ENCODE measurements around the gene ESRP2. TPM values are rescaled to one million over a fixed set of nuclear protein-coding genes. Genes with fewer than 3 reads are reported as not detected.

Gene ESRP2
- total RNA-seq, 1 donor from 2014 or later, result 82.1 TPM

GRCh38 chr16:68263559-68264127, 27.7 kb upstream of the ESRP2 start:
- ATAC-seq, result no peak

GRCh38 chr16:68259007-68259825, 23.3 kb upstream of the ESRP2 start:
- ATAC-seq, result no peak

GRCh38 chr16:68257906-68258800, 22.2 kb upstream of the ESRP2 start:
- peak; percentile 54 for ATAC-seq

- peak; percentile 68 for ATAC-seq
Measured at GRCh38 chr16:68257251-68257905, 21.5 kb upstream of the ESRP2 start.

- ATAC-seq, result no peak
Measured at GRCh38 chr16:68255712-68256111, 19.8 kb upstream of the ESRP2 start.

- no peak for ATAC-seq
Measured at GRCh38 chr16:68253721-68254120, 17.8 kb upstream of the ESRP2 start.

- no peak for ATAC-seq
Measured at GRCh38 chr16:68252383-68252782, 16.5 kb upstream of the ESRP2 start.

GRCh38 chr16:68251832-68252231, 15.9 kb upstream of the ESRP2 start:
- ATAC-seq, result no peak

- ATAC-seq, result no peak
Measured at GRCh38 chr16:68250951-68251350, 15.0 kb upstream of the ESRP2 start.

- ATAC-seq, result no peak
Measured at GRCh38 chr16:68249371-68249770, 13.4 kb upstream of the ESRP2 start.

- no peak for ATAC-seq
Measured at GRCh38 chr16:68247932-68248331, 12.0 kb upstream of the ESRP2 start.

GRCh38 chr16:68247400-68247799, 11.5 kb upstream of the ESRP2 start:
- ATAC-seq, result no peak

GRCh38 chr16:68246666-68247065, 10.7 kb upstream of the ESRP2 start:
- no peak for ATAC-seq

- ATAC-seq, result no peak
Measured at GRCh38 chr16:68246121-68246520, 10.2 kb upstream of the ESRP2 start.

- ATAC-seq, result peak; percentile 94
Measured at GRCh38 chr16:68244903-68245853, 9.3 kb upstream of the ESRP2 start, which contains the start of gene PLA2G15. Gene PLA2G15 (plus strand): TSS chr16:68245373. CDS start chr16:68245427, 54 bp downstream.

- ATAC-seq, result no peak
Measured at GRCh38 chr16:68244481-68244902, 8.6 kb upstream of the ESRP2 start.

- no peak for ATAC-seq
Measured at GRCh38 chr16:68242926-68243858, 7.3 kb upstream of the ESRP2 start.

- ATAC-seq, result no peak
Measured at GRCh38 chr16:68242085-68242484, 6.2 kb upstream of the ESRP2 start.

GRCh38 chr16:68238029-68238345, 2.1 kb upstream of the ESRP2 start:
- no peak for ATAC-seq

Measured in esophagus mucosa (tissue), 1 donor.